Hematopoietic multipotent progenitor cell treated with erythropoietin and hydrocortisone succinate and interleukin-3 and kit ligand, for 6 days (in vitro differentiated cells): ENCODE results near the gene CNTN5.

ENCODE experiments used
- DNase-seq: peaks from one replicate; pipeline ENCODE4 v3.0.0-alpha.2; 2015

Gene CNTN5

DNA sequence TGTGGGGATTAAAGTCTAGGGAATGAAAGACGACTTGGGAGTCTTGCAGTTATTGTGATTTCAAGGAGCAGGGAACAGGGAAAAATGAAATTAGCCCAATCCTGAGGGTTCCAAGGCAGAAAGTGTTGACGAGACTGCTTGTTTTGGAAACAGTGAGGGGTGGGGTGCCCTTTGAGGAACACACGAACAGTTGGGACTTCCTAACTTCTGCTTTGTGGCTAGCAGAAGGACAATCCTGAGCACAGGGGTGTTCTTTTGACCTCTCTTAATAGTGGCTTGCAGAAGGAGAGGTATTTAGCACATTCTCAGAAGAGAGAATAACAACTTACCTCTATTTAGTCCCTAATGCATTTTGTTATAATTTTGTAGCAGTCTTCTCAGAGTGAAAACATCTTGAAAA is 1120.5 kb downstream of the CNTN5 start:
- no peak for DNase-seq

DNA sequence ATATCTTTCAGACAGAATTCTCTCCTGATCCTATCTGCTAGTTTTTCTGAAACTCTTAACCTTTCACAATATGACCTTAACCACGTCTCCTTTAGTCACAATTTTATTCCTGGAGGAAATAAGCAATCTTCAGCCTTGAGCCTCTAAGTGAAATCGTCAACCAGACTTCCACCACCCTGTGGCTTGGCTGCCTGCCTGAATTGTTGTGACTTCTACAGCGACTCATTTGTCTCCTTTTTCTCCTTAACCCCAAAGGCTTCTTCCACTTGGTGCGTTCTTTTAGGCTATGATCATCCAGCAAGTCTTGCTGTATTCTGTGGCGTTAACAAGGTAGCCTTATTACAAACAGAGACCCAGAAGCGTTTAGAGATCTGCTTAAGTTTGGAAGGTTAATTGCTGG is 1131.2 kb downstream of the CNTN5 start:
- no peak for DNase-seq

DNA sequence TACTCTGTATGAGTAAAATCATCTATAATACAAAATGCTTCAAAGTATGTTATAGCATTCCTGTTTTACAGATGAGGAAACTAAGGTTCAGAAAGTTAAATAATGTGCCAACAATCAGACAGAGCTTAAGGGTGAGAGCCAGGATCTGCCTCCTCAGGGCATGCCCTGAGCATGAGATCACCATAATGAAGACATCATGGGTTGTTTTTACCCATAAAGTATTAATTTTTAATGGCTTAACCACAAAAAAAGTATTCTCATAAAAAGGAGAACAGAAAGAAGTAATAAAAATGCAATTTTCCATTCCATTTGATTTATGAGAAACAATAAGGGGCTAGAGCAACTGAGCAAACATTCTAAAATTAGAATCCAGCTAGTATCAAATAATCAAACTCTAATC is 1132.0 kb downstream of the CNTN5 start:
- DNase-seq, result no peak

DNA sequence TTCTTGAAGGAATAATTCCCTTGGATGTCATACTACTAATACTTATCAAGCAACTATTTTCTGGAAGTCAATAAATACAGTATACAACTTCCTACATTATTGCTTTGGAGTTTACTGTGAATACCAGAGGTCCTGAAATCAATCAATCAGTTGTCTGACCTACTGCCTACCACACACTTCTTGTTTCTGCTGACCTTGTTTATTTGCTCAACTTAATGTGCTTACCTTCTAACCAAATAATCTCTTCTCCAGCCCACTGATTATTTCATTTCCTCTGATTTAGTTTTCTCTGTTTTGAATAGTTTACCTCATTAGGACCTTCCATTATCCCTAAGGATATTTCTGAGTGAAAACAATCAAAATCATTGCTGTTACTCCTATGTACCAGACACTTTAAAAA is 1142.7 kb downstream of the CNTN5 start:
- DNase-seq, result no peak

GRCh38 chr11:100174881-100175280 is 1154.1 kb downstream of the CNTN5 start:
- peak; percentile 24 for DNase-seq

DNA sequence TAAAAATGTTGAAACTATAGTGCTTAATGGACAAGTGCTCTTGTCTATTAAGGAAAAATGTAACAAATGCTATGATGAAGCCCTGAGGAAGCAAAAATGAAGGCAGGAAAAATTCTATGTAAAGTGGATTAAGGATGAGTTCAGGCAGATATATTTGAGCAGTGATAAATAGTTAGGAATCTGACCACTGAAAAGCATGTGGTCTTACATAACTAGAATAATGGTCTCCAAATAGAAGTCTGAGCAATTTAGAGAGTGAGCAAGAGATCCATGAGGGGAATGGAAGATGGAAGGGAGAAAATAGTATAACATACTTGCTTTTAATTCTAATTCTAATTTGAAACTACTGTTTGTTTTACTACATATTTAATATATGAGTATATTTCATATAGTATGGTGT is 1155.7 kb downstream of the CNTN5 start:
- no peak for DNase-seq

DNA sequence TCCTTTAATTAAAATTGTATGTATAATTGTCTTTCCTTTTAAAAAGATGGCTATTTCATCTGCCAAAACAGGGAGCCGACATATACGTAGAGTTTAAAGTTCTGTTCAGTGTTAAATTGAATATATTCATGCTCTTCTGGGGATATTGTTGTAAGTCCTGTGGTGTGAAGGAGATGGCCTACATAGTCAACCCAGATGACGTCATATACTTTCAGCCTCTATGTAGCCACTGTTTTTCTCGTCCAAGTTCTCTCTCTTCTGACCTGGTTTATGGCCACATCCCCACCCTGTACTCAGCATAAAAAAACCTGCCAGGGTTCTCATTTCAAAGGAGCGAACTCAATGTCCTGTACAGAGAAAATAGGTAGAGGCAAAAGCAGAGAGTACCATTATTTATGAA is 1156.9 kb downstream of the CNTN5 start:
- no peak for DNase-seq

DNA sequence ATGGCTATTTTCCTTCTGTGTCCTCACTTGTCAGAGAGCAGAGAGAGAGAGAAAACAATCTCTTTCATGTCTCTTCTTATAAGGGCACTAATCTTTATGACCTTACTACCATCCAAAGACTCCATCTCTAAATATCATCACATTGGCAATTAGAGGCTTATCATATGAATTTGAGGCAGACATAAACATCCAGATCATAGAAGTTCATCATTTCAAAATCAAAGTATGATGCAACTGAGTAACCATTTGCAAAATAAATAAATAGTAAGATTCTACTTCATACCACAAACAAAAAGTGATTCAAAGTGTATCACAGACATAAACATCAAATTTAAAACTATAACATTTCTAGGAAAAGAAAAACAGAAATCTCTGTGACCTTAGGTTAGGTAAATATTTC is 1161.6 kb downstream of the CNTN5 start:
- no peak for DNase-seq

DNA sequence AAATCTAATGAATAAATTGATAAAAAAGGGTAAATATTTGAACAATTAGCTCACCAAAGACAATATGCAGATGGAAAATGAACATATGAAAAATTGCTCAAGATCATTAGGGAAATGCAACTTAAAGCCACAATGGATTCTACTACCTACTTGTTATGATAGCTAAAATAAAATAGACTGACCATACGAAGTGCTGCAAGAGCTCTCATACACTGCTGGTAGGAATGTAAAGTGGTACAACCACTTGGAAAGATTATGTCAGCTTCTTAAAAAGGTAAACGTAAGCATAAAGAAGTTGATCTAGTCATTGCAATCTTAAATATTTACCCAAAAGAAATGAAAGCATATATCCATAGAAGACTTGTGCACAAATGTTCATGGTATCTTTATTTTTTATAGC is 1162.2 kb downstream of the CNTN5 start:
- DNase-seq, result no peak

GRCh38 chr11:100185588-100185987 is 1164.8 kb downstream of the CNTN5 start:
- DNase-seq, result no peak

DNA sequence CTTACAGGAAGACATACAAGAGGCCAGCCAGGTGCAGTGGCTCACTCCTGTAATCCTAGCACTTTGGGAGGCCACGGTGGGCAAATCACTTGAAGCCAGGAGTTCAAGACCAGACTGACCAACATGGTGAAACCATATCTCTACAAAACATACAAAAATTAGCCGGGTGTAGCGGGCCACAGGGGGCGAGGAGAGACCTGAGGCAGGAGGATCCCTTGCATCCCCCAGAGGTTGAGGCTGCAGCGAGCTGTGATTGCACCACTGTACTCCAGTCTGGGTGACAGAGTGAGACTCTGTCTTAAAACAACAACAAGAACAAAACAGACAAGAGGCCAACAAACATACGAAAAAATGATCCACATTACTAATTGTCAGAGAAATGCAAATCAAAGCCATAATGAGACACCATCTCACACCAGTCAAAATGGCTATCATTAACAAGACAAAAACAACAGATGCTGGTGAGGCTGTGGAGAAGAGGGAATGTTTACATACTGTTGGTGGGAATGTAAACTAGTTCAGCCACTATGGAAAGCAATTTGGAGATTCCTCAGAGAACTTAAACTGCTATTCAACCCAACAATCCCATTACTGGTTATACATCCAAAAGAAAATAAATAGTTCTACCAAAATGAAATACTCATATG is 1167.5 kb downstream of the CNTN5 start:
- no peak for DNase-seq

- DNase-seq, result no peak
Measured at GRCh38 chr11:100190395-100190794, 1169.6 kb downstream of the CNTN5 start.

DNA sequence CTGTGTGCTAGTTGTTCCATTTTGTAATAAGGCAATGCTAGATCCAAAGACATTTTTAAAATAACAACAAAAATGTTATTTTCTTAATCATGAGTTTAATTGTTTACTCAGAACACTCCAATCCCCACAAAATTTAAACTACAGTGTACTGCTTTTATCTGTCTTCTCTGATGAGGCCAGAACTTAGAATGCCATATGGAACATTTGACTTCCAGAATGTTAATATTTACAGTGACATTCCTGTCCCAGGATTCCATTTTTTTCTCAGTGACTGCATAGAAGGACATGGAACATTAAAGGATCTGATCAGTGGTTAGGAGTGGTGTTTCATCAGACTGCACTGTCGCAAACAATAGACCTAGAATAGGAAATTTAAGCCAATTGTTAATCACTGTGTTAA is 1171.4 kb downstream of the CNTN5 start:
- no peak for DNase-seq

- no peak for DNase-seq
Measured at GRCh38 chr11:100203789-100204188, 1183.0 kb downstream of the CNTN5 start.

GRCh38 chr11:100205926-100206325 is 1185.2 kb downstream of the CNTN5 start:
- DNase-seq, result no peak

DNA sequence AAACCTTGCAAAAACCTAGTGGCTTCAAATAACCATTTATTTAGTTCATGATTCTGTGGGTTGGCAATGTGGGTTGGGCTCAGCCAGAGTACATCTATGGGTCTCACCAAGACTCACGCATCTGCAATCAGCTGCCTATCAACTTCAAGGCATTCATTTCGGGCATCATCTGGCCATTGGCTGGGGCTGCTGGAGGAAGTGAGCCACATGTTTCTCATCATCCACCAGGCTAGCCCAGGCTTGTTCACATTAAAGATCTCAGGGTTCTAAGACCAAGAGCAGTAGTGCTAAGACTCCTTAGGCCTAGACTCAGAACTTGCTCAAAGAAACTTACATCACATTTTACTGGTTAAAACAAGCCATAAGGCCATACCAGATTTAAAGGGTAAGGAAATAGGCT is 1187.5 kb downstream of the CNTN5 start:
- DNase-seq, result no peak

- no peak for DNase-seq
Measured at GRCh38 chr11:100214791-100215190, 1194.0 kb downstream of the CNTN5 start.

- DNase-seq, result no peak
Measured at GRCh38 chr11:100220801-100221200, 1200.1 kb downstream of the CNTN5 start.

DNA sequence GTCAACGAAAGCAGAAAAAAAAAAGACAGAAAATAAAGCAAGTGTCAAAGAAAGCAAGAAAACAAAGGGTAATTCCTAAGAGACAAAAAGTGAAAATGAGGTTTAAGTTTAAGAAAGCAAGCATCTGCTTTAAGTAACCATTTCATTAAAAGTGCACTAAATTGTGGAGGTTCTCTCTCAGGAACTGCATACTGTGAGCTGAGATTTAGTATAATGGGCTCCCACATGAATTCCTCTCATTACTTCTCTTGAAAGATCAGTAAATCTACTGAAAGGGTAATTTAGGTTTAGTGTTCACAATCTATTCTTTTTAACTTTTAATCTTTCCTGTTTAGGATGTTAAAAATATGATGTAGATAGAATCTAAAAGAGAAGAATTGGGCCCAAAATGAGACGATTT is 1201.0 kb downstream of the CNTN5 start:
- no peak for DNase-seq

DNA sequence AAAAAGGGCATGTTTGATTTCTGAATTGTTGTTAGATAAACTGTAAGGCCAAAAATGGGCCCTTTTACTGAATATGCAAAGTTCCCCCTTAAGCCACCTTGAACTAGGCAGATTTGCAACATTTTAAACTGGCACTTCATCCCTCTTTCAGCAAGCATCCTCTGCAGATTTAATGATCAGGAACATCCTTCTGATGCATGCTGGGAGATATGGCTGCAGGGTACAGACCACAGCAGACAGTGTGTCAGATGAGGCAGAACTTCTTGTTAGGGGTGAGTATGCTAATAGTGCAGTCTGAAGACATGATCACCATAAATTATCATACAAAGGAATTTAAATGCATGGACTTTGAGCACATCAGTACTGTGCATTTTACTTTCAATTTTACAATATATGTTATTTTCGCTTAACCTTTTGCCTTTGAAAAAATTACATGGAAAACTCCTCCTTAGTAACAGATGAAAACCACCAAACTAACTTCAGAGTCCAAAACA is 1203.8 kb downstream of the CNTN5 start:
- DNase-seq, result no peak

DNA sequence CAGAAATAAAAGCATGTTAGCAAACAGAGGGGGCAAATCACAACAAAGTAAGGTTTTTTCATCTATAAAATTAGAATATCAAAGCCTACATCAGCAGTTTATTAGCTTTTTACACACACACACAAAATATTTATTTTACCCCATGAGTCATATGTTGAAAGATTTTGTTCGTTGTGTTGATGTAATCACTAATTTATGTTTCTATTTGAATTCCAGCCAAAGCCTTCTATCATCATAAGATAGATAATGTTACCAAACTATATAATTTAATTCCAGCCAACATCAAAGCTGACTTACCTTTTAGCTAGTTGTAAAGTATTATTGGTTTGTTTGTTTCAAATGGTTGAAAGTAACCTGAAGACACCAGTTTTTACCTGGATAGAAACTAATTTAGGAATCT is 1208.3 kb downstream of the CNTN5 start:
- no peak for DNase-seq

- DNase-seq, result no peak
Measured at GRCh38 chr11:100232006-100232405, 1211.3 kb downstream of the CNTN5 start.

DNA sequence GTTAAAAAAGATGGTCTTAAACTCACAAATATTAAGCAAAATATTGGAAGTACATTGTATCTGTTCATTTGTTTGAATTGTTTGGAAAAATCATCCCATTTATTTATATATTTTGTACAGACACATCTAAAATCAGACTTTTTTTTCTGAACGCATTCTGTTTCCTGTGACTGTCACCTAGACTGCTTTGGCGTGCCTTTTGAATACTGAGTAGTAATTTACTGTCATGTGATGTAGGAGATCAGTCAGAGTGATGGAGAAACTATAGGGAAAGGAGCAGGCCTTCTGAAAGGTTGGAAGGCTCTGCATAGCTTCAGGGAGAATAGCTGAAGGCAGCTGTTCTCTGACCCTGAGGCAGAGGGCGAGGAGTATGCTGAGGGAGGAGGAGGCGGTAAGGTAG is 1214.3 kb downstream of the CNTN5 start:
- DNase-seq, result no peak

DNA sequence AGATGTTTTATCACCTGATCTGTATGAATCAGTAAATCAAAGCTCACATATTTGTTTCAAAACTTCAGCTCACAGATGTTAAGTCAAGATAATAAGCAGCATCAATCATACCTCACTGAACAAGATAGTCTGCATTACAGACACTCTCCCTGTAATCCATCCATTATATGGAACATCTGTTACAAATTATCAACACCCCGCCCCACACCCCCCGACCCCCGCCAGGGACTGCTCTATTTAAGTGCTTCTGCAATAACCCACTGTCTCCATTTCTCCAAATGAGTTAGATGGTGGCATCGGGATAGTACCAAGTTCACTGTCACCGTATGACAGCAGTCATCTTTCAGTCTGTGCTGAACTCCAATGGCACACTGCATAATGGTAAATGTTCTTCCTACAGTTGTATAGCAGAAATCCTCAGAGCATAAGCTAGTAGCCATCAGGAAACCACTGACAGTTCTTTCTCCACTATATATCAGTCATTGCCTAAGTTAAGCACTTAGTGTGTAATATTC is 1219.3 kb downstream of the CNTN5 start:
- no peak for DNase-seq

DNA sequence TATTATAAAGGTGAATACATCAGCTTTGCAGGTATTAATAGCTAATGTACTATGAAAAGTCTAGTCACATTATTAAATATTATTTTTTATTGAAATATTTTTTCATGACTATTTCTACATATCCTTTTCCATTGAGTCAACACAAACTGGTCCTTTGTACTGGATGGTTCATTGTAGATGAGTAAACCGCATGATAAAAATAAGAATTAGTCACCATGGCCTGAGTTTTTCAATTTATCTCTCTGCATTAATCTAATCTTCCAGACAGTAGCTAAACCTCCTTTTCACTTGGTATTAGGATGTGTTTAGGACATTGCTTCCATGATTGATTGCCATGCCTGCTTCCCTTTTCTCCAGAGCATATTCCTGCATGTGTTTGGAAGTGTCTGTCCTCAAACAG is 1227.0 kb downstream of the CNTN5 start:
- DNase-seq, result no peak
